ENCODE results near the gene FDXACB1.
A peak's percentile ranks its signal among the peaks of the same experiment; 100 is the strongest.

FDXACB1 gene

DNA sequence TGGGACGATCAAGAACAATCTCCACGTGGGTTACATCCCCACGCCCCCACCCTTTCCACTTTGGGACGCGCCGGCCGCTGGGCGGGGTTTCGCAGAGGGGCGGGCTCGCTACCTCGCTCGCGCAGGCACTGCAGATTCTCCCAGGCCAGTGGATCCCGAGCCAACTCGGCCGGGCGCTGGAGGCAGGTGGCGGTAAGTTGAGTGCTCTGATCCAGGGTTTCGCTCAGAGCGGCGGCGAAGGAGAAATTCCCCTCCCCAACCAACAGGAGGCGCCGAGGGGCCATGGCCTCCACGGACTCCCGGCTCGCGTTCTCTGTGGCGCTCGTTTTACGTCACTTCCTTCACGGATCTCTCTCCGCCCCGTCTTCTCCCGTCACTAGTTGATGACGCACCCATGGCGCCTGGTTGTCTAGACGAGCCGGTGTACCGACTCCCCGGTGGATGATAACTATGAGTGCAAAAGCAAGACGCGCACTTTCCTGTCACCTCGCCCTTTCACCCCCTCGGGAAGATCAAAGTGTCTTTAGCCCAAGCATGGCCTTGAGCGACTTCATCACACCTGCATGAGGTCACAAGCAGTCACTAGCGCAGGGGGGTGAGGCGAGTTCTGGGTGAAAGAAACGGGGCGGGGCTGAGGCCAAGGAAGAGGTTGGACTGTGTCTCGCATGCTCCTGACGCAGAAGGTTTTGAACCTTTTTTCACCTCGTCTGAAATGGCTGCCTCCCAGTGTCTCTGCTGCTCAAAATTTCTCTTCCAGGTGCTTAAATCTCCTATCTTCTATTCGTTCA is at the start of gene FDXACB1, which contains the start of gene CFAP68:
Gene FDXACB1 (minus strand): TSS at position 317 of the 788 bp plus-strand sequence. CDS start 33 bp downstream, at position 284.
Gene CFAP68 (plus strand): TSS at position 693 of the 788 bp plus-strand sequence. CDS start 20 bp downstream, at position 713.
- DNase-seq (ENCODE audit: low read depth in 2 of 2), result peak; percentile 86 to 88

DNA sequence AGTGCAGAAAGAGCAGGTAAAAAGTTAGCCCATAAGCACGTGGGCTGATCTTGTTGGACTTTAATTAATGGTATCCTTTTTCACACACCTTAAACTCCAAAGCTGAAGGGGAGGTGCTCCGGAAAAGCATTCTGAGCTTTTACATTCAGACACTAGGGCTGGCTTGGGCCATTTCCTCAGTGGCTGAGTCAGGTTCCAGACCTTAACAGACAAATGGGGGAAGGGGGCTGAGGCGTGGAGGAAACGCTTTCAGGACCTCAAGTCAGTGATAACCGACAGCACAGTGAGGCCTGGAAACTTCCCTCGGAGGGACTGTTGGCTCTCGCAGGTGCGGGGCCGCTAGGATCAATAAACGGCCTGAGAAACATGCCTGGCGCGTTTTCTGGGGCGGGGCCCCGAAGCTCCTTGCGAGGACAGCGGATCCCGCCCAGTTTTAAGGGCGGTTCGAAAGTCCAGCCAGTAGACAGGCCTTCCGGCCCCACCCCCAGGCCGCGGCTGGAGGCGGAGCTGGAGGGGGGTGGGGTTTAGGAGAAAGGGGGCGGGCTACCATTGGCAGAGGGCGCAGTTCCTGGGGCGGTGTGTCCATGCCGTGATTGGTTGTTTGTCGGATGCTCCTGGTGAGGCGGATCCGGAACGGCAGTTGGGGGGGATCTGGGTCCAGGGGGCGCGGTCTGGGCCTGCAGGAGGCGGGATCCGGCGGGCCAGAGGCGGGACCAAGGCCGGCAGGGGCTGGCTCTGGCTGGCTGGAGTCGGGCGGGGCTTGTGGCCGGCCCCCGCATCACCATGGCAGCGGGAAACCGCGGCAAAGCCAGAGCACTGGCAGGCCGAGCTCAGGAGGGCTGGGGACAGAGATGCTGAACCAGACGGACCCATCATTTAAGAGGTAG is 47.8 kb upstream of the FDXACB1 start:
- DNase-seq (ENCODE audit: low read depth in 2 of 2), result peak; percentile 85 to 88

DNA sequence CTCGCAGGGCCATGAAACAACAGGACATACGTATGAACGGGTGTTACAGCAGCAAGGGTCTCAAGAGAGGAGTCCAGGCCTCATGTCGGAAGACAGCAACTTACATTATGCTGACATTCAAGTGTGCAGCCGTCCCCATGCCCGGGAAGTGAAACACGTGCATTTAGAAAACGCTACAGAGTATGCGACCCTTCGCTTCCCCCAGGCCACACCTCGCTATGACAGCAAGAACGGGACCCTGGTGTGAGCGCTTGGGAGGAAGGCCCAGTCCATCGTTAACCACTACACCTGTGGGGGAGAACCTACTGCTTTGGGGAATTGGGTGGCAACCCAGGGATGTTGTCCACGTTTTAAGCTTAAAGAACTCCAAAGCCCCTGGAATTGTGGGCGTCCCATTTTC is 47.0 kb upstream of the FDXACB1 start:
- no peak for DNase-seq (ENCODE audit: low read depth in 2 of 2)

DNA sequence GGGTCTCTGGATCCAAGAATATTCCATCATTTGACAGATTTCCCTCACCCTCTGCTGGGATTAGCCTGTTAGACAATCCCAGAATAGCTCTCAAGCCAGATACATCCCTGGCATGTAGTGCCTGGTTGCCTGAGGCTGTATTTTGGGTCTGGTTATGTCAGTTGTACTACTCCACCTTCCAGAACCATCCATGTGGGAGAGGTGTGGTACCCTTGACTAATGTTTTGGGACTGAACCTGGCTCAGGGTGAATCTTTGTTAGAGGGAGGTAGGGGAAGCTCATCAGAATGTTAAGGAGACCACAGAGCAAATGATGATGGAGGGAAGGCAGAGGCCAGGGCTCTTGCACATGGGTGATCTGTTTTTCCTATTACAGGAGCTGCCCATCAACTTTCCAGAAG is 45.0 kb upstream of the FDXACB1 start:
- DNase-seq (ENCODE audit: low read depth in 2 of 2), result no peak

DNA sequence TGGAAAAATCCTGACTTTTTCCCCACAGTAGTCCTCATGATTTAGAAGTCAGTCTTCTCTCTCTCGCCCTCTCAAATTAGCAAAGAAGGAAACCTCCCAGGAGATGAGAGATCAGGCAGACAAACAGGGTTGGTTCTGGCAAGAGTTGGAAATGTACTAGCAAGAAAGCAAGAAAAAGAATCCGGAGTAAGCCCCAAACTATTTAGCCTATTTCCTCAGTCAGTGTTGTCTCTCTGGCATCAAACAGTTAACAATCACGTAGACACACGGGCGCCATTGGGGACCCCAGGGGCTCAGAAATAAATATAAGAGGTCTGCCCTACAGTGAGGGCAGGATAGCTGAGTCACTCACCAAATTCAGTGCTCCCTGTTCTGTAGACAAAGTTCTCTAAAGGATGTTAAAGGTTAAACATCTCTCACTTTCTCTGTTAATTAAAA is 44.4 kb upstream of the FDXACB1 start:
- DNase-seq (ENCODE audit: low read depth in 2 of 2), result no peak

- DNase-seq (ENCODE audit: low read depth in 2 of 2), result no peak
These were observed 43.8 kb upstream of the FDXACB1 start for GRCh38 chr11:111922803-111923202.

DNA sequence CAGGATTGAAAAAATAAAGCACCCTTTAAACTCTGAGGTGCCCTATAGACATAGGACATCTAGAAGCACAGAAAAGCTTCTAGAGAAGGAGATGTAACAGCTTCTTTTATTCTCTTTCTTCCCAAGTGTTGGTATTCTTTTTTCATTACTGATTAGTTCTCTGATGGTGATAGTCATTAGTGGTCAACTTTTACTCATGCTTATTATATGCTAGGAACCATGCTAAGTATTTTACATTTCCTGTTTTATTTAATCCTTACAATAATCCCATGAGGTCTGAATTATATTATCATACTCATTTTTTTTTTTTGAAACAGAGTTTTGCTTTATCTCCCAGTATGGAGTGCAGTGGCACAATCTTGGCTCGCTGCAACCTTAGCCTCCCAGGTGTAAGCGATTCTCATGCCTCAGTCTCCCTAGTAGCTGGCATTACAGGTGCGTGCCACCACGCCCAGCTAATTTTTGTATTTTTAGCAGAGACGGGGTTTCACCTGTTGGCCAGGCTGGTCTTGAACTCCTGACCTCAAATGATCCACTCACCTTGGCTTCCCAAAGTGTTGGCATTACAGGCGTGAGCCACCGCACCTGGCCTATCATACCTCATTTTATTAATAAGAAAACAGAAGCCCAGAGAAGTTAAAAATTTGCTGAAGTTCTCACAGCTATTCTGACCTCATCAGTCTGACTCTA is 42.7 kb upstream of the FDXACB1 start:
- DNase-seq (ENCODE audit: low read depth in 2 of 2), result no peak

DNA sequence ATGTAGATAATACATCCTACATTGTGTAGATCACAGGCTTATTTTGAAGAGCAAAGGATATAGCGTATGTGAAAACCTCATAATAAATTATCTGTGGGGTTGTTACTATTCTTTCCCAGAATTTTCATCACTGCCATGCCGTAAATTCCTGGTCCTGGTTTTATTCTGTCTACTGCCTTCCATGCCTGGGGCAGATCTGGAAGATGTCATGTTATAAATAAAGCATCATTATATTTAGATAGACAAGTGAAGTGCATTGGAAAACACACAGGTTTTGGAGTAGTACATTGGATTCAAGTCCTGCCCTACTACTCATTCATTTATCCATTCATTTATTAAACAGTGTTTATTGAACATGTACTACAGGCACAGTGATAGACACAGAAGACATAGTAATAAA is 41.9 kb upstream of the FDXACB1 start:
- DNase-seq (ENCODE audit: low read depth in 2 of 2), result no peak

- no peak for DNase-seq (ENCODE audit: low read depth in 2 of 2)
These were observed 39.7 kb upstream of the FDXACB1 start, which contains the start of gene C11orf52 for GRCh38 chr11:111918390-111919256. Gene C11orf52 (plus strand): TSS chr11:111918913. CDS start chr11:111918973, 60 bp downstream.

DNA sequence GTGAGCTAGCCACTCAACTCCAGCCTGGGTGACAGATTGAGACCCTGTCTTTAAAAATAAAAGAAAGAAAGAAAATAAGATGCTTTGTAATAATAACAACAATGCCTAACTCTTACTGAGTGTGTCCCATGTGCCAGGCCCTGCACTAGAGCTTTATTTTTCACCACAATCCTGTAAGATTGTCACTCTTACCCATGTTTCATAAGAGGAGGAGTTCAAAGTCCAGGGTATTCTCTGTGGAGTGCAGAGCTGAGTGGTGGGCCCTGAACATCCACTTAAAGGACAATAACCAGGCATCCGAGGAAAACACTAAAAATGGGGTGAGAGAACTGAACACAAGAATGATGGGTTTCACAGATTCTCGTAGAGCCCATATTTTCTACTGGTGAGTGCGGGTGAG is 38.8 kb upstream of the FDXACB1 start:
- DNase-seq (ENCODE audit: low read depth in 2 of 2), result no peak

GRCh38 chr11:111917312-111917711 is 38.3 kb upstream of the FDXACB1 start:
- no peak for DNase-seq (ENCODE audit: low read depth in 2 of 2)

DNA sequence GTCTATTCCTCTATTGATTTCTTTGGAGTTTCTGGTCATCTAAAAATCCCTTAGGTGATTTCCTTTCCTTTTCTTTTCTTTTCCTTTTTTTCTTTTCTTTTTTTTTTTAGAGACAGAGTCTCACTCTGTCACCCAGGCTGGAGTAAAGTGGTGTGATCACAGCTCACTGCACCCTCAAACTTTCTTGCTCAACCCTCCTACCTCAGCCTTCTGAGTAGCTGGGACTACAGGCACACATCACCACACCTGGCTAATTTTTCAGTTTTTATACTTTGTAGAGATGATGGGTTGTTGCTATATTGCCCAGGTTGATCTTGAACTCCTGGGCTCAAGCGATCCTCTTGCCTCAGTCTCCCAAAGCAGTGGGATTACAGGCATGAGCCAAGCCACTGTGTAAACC is 37.8 kb upstream of the FDXACB1 start:
- no peak for DNase-seq (ENCODE audit: low read depth in 2 of 2)

DNA sequence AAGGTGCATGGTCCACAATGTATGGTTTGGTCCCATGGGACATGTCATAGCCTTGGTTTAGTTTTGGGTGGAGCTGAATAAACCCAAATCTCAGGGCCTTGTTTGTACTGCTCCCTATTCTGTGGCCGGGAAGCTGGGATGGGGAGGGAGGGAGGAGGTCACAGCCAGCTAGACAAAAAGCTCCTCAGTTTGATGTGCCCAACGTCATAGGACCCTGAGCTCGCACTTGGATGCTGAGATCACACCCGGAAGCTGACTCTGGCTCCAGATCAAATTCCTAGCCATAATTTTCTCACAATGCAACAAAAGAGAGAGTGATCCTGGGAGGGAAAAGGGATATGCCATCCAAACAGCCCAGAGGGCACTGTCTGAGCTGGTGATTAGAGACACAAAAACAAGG is 35.0 kb upstream of the FDXACB1 start:
- DNase-seq (ENCODE audit: low read depth in 2 of 2), result no peak

DNA sequence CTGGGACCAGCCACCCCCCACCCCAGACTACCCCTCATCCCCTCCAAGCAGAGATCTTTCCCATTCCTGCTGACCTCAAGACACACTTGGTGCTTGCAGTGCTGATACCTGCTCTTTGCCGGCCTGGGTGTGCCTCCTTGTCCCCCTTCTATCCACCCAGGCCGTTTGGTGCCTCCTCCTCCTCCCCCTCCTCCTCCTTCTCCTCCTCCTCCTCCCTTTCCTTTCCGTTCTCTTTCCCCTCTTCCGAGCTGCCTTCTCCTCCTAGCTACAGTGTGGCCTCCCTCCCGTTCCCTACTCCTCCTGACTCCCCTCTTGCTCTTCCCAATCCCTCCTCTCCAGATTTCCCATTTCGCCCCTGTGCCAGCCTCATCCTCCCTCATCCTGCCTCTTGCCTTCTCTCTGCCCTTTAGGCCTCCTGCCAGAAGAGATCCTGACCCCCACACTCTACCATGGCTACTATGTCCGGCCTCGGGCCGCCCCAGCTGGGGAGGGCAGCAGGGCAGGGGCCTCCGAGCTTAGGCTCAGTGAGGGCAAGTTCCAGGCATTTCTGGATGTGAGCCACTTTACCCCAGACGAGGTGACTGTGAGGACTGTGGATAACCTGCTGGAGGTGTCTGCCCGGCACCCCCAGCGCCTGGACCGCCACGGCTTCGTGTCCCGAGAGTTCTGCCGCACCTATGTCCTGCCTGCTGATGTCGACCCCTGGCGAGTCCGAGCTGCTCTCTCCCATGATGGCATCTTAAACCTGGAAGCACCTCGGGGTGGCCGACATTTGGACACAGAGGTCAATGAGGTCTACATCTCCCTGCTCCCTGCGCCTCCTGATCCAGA is 34.3 kb upstream of the FDXACB1 start:
- no peak for DNase-seq (ENCODE audit: low read depth in 2 of 2)

DNA sequence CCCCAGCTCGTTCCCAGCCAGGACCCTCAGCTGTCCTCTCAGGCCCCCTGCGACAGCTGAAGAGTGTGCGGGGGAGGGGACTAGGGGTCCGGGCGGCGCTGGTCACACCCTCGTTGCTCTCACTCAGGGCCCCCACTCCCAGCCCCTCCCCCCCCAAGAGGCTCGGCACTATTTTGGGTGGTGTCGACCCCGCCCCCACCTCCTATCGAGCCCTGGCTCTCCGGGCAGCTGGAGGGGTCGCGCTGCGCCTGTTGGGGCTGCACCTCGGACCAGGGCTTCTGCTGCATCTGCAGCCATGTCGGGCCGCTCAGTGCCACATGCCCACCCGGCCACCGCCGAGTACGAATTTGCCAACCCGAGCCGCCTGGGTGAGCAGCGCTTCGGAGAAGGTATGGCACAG is 33.6 kb upstream of the FDXACB1 start, which contains the start of gene HSPB2:
Gene HSPB2 (plus strand): TSS at position 200 of the 400 bp plus-strand sequence. CDS start 96 bp downstream, at position 296.
- no peak for DNase-seq (ENCODE audit: low read depth in 2 of 2)

GRCh38 chr11:111911563-111912401 is 32.8 kb upstream of the FDXACB1 start, which contains the start of gene CRYAB:
Gene CRYAB (minus strand): TSS chr11:111911770. CDS start chr11:111911724, 46 bp downstream.
- no peak for DNase-seq (ENCODE audit: low read depth in 2 of 2)

GRCh38 chr11:111910676-111911562 is 32.0 kb upstream of the FDXACB1 start:
- DNase-seq (ENCODE audit: low read depth in 2 of 2), result no peak

- DNase-seq (ENCODE audit: low read depth in 2 of 2), result no peak
These were observed 30.4 kb upstream of the FDXACB1 start for GRCh38 chr11:111909378-111909777.

Measured in activated CD8-positive, alpha-beta memory T cell treated with anti-CD3 and anti-CD28 coated beads for 4 hours (primary cell).